Esophagus squamous epithelium (tissue), 5 donors: ENCODE results near the gene CUTC. TPM values are rescaled to one million over a fixed set of nuclear protein-coding genes. Genes with fewer than 3 reads are reported as not detected.

Source experiments
- DNase-seq: peaks from one replicate; lab custom pipeline; 2025; lab: John Stamatoyannopoulos, UW
- H3K27ac ChIP-seq, 4 donors: fragments of 200-600 bp; sonication (generic); one replicate each; pipeline ENCODE4 v1.5.1; 2016 to 2019; ENCODE audit warnings: mild to moderate bottlenecking in 1 of 4
- H3K27me3 ChIP-seq, 4 donors: fragments of 200-600 bp; sonication (generic); 1 replicate in 3 of 4; 2 replicates in 1 of 4; pipeline versions ENCODE4 v1.5.1 to v1.6.0; 2017 to 2021; ENCODE audit warnings: antibody characterized with exemption in 1 of 4
- H3K36me3 ChIP-seq, 3 donors: fragments of 200-600 bp; sonication (generic); one replicate each; pipeline ENCODE4 v1.5.1; 2016 to 2019
- H3K4me1 ChIP-seq, 3 donors: fragments of 200-600 bp; sonication (generic); one replicate each; pipeline ENCODE4 v1.5.1; 2017 to 2019
- H3K4me3 ChIP-seq, 4 donors: fragments of 200-600 bp; sonication (generic); 1 replicate in 3 of 4; 2 replicates in 1 of 4; pipeline ENCODE4 v1.5.1; 2016 to 2019; ENCODE audit warnings: mild to moderate bottlenecking in 2 of 4, moderate library complexity in 1 of 4
- H3K9me3 ChIP-seq, 3 donors: fragments of 200-600 bp; sonication (generic); one replicate each; pipeline ENCODE4 v1.5.1; 2016 to 2019
- POLR2A ChIP-seq, 4 donors: fragments of 450-650 bp; IDR thresholded peaks; one replicate each; pipeline ENCODE4 v1.6.1; 2017; ENCODE audit warnings: antibody characterized with exemption in 4 of 4, mild to moderate bottlenecking in 4 of 4, moderate library complexity in 3 of 4
- WGBS, 2 donors: methylation state at CpG; one replicate each; pipeline ENCODE4 v1.1.5; 2018; 5-methylcytosine and 5-hydroxymethylcytosine counted together
- intact Hi-C: fragments of 100-400 bp; cut with DNase I; formaldehyde crosslinking; loops from one replicate; pipeline ENCODE4 v1.15.0; 2022
- total RNA-seq, 4 donors: library from RNA; depleted of rRNA; stranded (reverse); fragments of >200 nt; gene quantifications; one replicate each; pipeline ENCODE4 v1.1.0, GENCODE V29; 2016
- TF ChIP-seq, protein P1 (sequence below), 6 experiments: fragments of 450-650 bp in 4 of 6; fragments of 200-600 bp in 2 of 6; sonication (generic) in 2 of 6; IDR thresholded peaks; one replicate each; pipeline ENCODE4 v1.5.1; 2016 to 2019; ENCODE audit warnings: antibody characterized with exemption in 6 of 6, mild to moderate bottlenecking in 4 of 6, moderate library complexity in 4 of 6
- donor health status: DM: yes; HTN: yes; CAD: no.

Gene CUTC
- total RNA-seq, 4 donors from 2014 or later, result 6.7 to 29.0 (median 18.9) TPM

DNA sequence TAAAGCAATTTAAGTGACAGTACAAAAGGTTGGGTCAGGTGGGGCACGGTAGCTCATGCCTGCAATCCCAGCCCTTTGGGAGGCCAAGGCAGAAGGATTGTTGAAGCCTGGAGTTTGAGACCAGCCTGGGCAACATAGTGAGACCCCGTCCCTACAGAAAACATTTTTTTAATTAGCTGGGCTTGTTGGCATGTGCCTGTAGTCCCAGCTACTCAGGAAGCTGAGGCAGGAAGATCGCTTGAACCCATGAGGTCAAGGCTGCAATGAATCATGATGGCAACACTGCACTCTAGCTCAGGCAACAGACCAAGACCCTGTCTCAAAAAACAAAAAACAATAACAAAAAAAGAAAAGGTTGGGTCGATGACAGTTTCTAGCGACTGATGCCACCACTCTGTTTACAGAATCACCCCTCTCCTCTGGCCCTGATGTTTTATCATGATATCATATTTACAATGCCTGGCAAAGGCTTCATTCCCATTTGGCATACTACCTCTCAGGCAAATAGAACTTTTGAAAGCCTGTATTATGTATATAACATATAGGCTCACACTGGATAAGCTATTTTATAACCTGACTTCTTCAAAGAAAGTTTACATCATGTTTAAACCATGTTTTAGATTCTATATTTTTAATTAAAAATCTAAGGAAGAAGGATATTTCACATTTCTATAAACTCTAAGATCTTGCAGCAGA, 49.8 kb downstream of the CUTC start:
- no peak for DNase-seq
- Histone ChIP-seq H3K36me3 (no peaks in the 10 kb centered on the region), H3K27ac (no peak overlapping the region), H3K4me3 (no peak overlapping the region), H3K4me1 (peaks cover 0 to 35% (median 33%) of the 10 kb centered on the region in 3 donors), H3K9me3 (no peaks in the 10 kb centered on the region), H3K27me3 (no peaks in the 10 kb centered on the region)
- intact Hi-C loops, result no loop called here
- 77 to 80% methylated on average over 5 of the region's 5 CpGs for WGBS, 2 donors
- TF ChIP-seq POLR2A (IDR thresholded peaks at IDR 0.05), result no peak
- TF ChIP-seq, protein P1, sequence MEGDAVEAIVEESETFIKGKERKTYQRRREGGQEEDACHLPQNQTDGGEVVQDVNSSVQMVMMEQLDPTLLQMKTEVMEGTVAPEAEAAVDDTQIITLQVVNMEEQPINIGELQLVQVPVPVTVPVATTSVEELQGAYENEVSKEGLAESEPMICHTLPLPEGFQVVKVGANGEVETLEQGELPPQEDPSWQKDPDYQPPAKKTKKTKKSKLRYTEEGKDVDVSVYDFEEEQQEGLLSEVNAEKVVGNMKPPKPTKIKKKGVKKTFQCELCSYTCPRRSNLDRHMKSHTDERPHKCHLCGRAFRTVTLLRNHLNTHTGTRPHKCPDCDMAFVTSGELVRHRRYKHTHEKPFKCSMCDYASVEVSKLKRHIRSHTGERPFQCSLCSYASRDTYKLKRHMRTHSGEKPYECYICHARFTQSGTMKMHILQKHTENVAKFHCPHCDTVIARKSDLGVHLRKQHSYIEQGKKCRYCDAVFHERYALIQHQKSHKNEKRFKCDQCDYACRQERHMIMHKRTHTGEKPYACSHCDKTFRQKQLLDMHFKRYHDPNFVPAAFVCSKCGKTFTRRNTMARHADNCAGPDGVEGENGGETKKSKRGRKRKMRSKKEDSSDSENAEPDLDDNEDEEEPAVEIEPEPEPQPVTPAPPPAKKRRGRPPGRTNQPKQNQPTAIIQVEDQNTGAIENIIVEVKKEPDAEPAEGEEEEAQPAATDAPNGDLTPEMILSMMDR (IDR thresholded peaks at IDR 0.05), result no peak

DNA sequence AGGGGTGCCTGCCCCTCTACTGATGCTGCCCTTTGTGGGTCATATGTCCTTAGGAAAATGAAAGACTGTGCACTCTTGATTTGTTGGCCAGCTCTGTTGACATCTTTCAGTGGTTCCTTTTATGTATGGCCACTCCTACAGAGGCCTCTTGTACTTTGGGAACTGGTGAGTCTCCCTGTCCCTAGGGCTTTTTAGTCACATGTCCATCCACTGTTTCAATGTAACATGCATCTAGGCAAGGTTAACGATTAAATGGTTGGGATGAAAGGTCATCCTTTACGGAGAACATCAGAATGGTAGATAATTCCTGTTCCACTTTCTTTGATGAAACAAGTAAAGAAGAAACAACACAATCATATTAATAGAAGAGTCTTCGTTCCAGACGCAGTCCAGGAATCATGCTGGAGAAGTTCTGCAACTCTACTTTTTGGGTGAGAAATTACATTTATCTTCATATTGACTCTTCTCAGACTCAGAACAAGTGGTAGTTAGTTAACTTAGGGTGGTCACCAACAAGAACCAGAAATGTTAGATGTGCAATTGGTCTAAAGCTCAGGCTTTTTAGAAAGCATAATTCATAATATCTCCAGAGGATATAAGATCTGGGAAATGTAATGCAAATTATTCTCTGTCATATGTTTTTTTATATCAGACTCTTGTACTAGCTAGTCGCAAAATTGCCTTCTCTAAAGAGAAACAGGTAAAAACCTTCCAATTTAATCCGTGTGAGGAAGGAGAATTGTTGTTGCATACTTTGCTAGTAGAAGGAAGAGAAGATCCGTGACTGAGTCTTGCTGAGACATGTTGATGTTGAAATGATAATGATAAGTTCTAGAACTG, 50.6 kb downstream of the CUTC start, which contains the start of gene ABCC2:
ABCC2 (plus strand) TSS at position 194 of the 840 bp plus-strand sequence; CDS start at position 399, 205 bp downstream.
- no peak for TF ChIP-seq POLR2A (IDR thresholded peaks at IDR 0.05)
- TF ChIP-seq, protein P1 (IDR thresholded peaks at IDR 0.05), result no peak

DNA sequence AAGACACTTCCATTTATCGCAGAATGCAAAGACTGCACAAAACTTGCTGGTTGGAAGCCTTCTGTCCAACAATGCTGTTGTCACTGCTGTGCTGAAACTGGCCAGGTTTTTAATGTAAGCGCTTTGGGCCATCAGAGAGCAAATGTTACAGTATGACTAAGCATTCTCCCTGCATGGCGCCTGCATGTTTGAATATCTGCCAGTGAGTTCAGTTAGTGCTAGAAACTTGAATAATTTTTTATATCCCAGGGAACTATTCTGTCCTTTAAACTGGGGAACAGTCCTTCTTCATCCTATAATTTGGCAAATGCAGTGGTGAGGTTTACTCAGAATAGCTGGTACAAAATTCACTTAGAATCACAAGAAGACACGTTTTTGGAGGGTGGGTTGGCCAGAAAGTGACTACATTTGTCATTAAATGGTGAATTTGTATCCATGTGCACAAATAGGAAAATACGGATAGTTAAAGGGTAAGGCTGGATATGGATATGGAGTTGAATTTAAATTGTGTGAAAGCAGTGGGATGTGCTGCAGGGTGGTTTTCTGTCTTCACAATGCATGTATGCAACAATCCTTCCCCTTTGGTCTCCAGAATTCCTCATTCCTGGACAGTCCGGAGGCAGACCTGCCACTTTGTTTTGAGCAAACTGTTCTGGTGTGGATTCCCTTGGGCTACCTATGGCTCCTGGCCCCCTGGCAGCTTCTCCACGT, 52.1 kb downstream of the CUTC start:
- Histone ChIP-seq H3K4me3 (no peak overlapping the region), H3K4me1 (peaks cover 0 to 40% (median 38%) of the 10 kb centered on the region in 3 donors), H3K9me3 (no peaks in the 10 kb centered on the region), H3K27ac (peak overlapping the region in 1 of 4 donors; percentile 52), H3K27me3 (no peaks in the 10 kb centered on the region), H3K36me3 (no peaks in the 10 kb centered on the region)
- TF ChIP-seq, protein P1 (IDR thresholded peaks at IDR 0.05), result no peak
- TF ChIP-seq POLR2A (IDR thresholded peaks at IDR 0.05), result no peak
- no peak for DNase-seq
- intact Hi-C loops, result no loop called here
- WGBS, 2 donors, result 64 to 75% methylated on average over 6 to 7 of the region's 7 CpGs

More for the DNA sequence above, 50.6 kb downstream of the CUTC start, which contains the start of gene ABCC2:
- no peaks in the 10 kb centered on the region for H3K36me3 ChIP-seq
- no peak for DNase-seq
- no peaks in the 10 kb centered on the region for H3K27me3 ChIP-seq
- WGBS, 2 donors, result 61 to 76% methylated on average over 7 of the region's 7 CpGs
- H3K4me1 ChIP-seq, result peaks cover 0 to 36% (median 32%) of the 10 kb centered on the region in 3 donors
- H3K9me3 ChIP-seq, result no peaks in the 10 kb centered on the region
- H3K4me3 ChIP-seq, result no peak within 1 kb of the TSS
- no peak within 1 kb of the TSS for H3K27ac ChIP-seq
- intact Hi-C loops, result no loop called here

DNA sequence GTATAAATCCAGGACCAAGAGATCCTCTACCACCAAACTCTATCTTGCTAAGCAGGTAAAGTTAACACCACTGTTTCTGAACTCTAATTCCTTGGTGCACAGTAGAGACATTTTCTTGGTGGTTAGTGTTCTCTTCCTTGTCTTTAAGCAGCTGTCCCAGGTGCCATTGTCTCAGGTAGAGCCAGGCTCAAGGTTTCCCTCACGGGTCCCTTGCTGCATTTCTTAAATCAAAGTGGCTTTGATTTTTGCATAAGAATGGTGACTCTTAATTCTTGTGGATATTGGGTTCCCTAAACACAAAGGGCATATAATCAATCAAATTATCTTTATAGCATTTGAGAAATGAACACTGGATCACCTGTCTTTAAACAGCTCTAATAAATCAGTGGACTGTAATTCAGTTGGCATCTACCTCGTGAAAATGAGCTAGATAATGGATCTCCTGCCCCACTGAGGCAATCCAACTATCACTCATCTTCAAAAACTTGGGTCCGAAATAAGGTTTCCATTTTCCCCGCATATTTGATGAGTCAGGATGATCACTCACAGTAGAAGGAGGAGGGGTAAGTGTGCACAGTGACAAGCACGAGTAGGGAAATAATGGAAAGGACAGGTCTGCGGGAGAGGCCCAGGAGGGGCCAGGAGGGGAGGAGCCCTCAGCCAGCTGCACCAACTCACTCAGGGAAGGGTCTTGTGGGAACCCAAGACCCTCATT, 52.9 kb downstream of the CUTC start:
- H3K9me3 ChIP-seq, result no peaks in the 10 kb centered on the region
- H3K4me1 ChIP-seq, result peaks cover 0 to 34% (median 34%) of the 10 kb centered on the region in 3 donors
- no peak overlapping the region for H3K4me3 ChIP-seq
- TF ChIP-seq, protein P1 (IDR thresholded peaks at IDR 0.05), result no peak
- no peak for TF ChIP-seq POLR2A (IDR thresholded peaks at IDR 0.05)
- H3K36me3 ChIP-seq, result no peaks in the 10 kb centered on the region
- no peak for DNase-seq
- no peak overlapping the region for H3K27ac ChIP-seq
- no peaks in the 10 kb centered on the region for H3K27me3 ChIP-seq
- 54 to 56% methylated on average over 6 of the region's 6 CpGs for WGBS, 2 donors
- intact Hi-C loops, result no loop called here
